Occipital lobe (tissue), 2 donors: ENCODE measurements around the gene SCGB2B2. TPM values are rescaled to one million over a fixed set of nuclear protein-coding genes. Genes with fewer than 3 reads are reported as not detected.
"Not testable (repeated sequence)": the region's sequence is repeated elsewhere in the genome, so short reads cannot be mapped to it uniquely, and the experiment has no call there.

Experiments
- DNase-seq: peaks from one replicate; lab custom pipeline; 2025; lab: John Stamatoyannopoulos, UW
- total RNA-seq: library from RNA; depleted of rRNA; stranded (reverse); fragments of >200 nt; gene quantifications from one replicate; pipeline ENCODE4 v1.2.3, GENCODE V29; 2014

SCGB2B2 gene
- 0.16 TPM for total RNA-seq

- peak; percentile 91 for DNase-seq
Measured at GRCh38 chr19:34676697-34677385, at the start of gene SCGB2B2. TSS of gene SCGB2B2 (minus strand) at chr19:34677159. CDS start at chr19:34594563, 82,596 bp downstream.

GRCh38 chr19:34725400-34725799, 48.4 kb upstream of the SCGB2B2 start:
- DNase-seq, result no peak

GRCh38 chr19:34722353-34722752, 45.4 kb upstream of the SCGB2B2 start:
- no peak for DNase-seq

GRCh38 chr19:34715357-34715756, 38.4 kb upstream of the SCGB2B2 start:
- DNase-seq, result no peak

- no peak for DNase-seq
Measured at GRCh38 chr19:34713262-34713637, 36.3 kb upstream of the SCGB2B2 start.

- DNase-seq, result no peak
Measured at GRCh38 chr19:34712395-34713261, 35.7 kb upstream of the SCGB2B2 start.

- no peak for DNase-seq
Measured at GRCh38 chr19:34711890-34712289, 34.9 kb upstream of the SCGB2B2 start.

- DNase-seq, result no peak
Measured at GRCh38 chr19:34707661-34708060, 30.7 kb upstream of the SCGB2B2 start.

GRCh38 chr19:34692549-34692948, 15.6 kb upstream of the SCGB2B2 start:
- no peak for DNase-seq

- DNase-seq, result no peak
Measured at GRCh38 chr19:34690372-34690771, 13.4 kb upstream of the SCGB2B2 start.

GRCh38 chr19:34688592-34688991, 11.6 kb upstream of the SCGB2B2 start:
- DNase-seq, result no peak

- no peak for DNase-seq
Measured at GRCh38 chr19:34687348-34687747, 10.4 kb upstream of the SCGB2B2 start.

- no peak for DNase-seq
Measured at GRCh38 chr19:34686455-34686854, 9.5 kb upstream of the SCGB2B2 start.

- DNase-seq, result not testable (repeated sequence)
Measured at GRCh38 chr19:34685266-34685665, 8.3 kb upstream of the SCGB2B2 start.

GRCh38 chr19:34681478-34681877, 4.5 kb upstream of the SCGB2B2 start:
- DNase-seq, result no peak

GRCh38 chr19:34678421-34678820, 1.5 kb upstream of the SCGB2B2 start:
- DNase-seq, result no peak

- no peak for DNase-seq
Measured at GRCh38 chr19:34678085-34678412, 1.1 kb upstream of the SCGB2B2 start.

GRCh38 chr19:34677386-34678084, 576 bp upstream of the SCGB2B2 start, which contains the start of gene ZNF302:
TSS of gene ZNF302 (plus strand) at chr19:34677678. CDS start at chr19:34678805, 1,127 bp downstream.
- peak; percentile 94 for DNase-seq

- DNase-seq, result no peak
Measured at GRCh38 chr19:34675919-34676318, 1.0 kb downstream of the SCGB2B2 start.

GRCh38 chr19:34675250-34675649, 1.7 kb downstream of the SCGB2B2 start:
- DNase-seq, result no peak

GRCh38 chr19:34673590-34673989, 3.4 kb downstream of the SCGB2B2 start:
- no peak for DNase-seq

- no peak for DNase-seq
Measured at GRCh38 chr19:34671972-34672371, 5.0 kb downstream of the SCGB2B2 start.
